H1 (cell line): ENCODE data around the gene OSBPL9. TPM values are rescaled to one million over a fixed set of nuclear protein-coding genes. Genes with fewer than 3 reads are reported as not detected.

Experiments
- CTCF ChIA-PET: fragments of 300-600 bp; sonication (Branson Sonifier 250); formaldehyde crosslinking; loops from one replicate; lab custom pipeline; 2021; ENCODE audit not compliant: partially characterized antibody; lab: Charles Lee
- POLR2A ChIA-PET: fragments of 300-600 bp; sonication (Branson Sonifier 250); formaldehyde crosslinking; loops from one replicate; lab custom pipeline; 2021; ENCODE audit warnings: inconsistent platforms; ENCODE audit not compliant: partially characterized antibody; lab: Charles Lee
- DNase-seq, 2 experiments: peaks; one replicate each; pipeline versions ENCODE4 v3.0.0 to v3.0.0-alpha.2; 2010 to 2022; ENCODE audit warnings: low spot score in 2 of 2, low read depth in 1 of 2, mixed read lengths in 1 of 2
- FAIRE-seq: peaks from 2 replicates; lab custom pipeline; 2011; peaks lifted over from hg19 to GRCh38; lab: Jason Lieb, UNC
- H2AFZ ChIP-seq: 2 replicates; pipeline ENCODE4 v1.8.1; 2012; ENCODE audit warnings: low read length, inconsistent platforms
- H2AK5ac ChIP-seq: 2 replicates; pipeline ENCODE4 v1.6.1; 2013; ENCODE audit warnings: low read depth, low read length
- H2BK120ac ChIP-seq: replicated peaks from 2 replicates; pipeline ENCODE3; 2013; ENCODE audit warnings: low read depth, low read length, inconsistent platforms
- H2BK12ac ChIP-seq: 2 replicates; pipeline ENCODE4 v1.6.1; 2013; ENCODE audit warnings: low read depth, low read length
- H2BK15ac ChIP-seq: 2 replicates; pipeline ENCODE4 v1.6.1; 2013; ENCODE audit warnings: low read length
- H2BK20ac ChIP-seq: 2 replicates; pipeline ENCODE4 v1.6.1; 2013; ENCODE audit warnings: low read length
- H2BK5ac ChIP-seq: 2 replicates; pipeline ENCODE4 v1.6.1; 2013; ENCODE audit warnings: low read depth, low read length
- H3K14ac ChIP-seq: 2 replicates; pipeline ENCODE4 v1.6.1; 2013; ENCODE audit warnings: inconsistent platforms; ENCODE audit not compliant: insufficient read length
- H3K18ac ChIP-seq: 2 replicates; pipeline ENCODE4 v1.6.1; 2013; ENCODE audit warnings: low read length; ENCODE audit errors: extremely low read depth
- H3K23ac ChIP-seq: 2 replicates; pipeline ENCODE4 v1.6.1; 2013; ENCODE audit warnings: inconsistent platforms; ENCODE audit not compliant: insufficient read length
- H3K23me2 ChIP-seq: 2 replicates; pipeline ENCODE4 v1.6.1; 2013; ENCODE audit warnings: low read depth, low read length
- H3K27ac ChIP-seq: 2 replicates; pipeline ENCODE4 v1.6.1; 2011; ENCODE audit warnings: low read depth, low read length, inconsistent platforms
- H3K27me3 ChIP-seq, 4 experiments: replicated peaks in 1 of 4; 1 replicate in 1 of 4; 2 replicates in 3 of 4; pipeline versions ENCODE4 v1.6.1 to v1.8.1; 2011 to 2013; ENCODE audit warnings: low read length in 3 of 4, mild to moderate bottlenecking in 3 of 4, inconsistent platforms in 2 of 4, mixed read lengths in 2 of 4, moderate library complexity in 1 of 4; ENCODE audit not compliant: control insufficient read depth in 3 of 4, insufficient read depth in 3 of 4; ENCODE audit errors: extremely low read depth in 1 of 4
- H3K36me3 ChIP-seq, 4 experiments: 2 replicates each; pipeline versions ENCODE4 v1.6.1 to v1.8.1; 2011 to 2013; ENCODE audit warnings: mild to moderate bottlenecking in 4 of 4, low read length in 3 of 4, moderate library complexity in 2 of 4, control low read depth in 1 of 4, inconsistent platforms in 1 of 4; ENCODE audit not compliant: insufficient read depth in 4 of 4, control insufficient read depth in 2 of 4
- H3K4ac ChIP-seq: replicated peaks from 2 replicates; pipeline ENCODE3; 2013; ENCODE audit warnings: low read length, low read depth, mixed read lengths, inconsistent platforms; ENCODE audit not compliant: insufficient read length
- H3K4me1 ChIP-seq, 4 experiments: replicated peaks in 1 of 4; 1 replicate in 1 of 4; 2 replicates in 3 of 4; pipeline versions ENCODE4 v1.6.1 to v1.8.1; 2011 to 2013; ENCODE audit warnings: low read length in 3 of 4, inconsistent platforms in 2 of 4, mixed read lengths in 1 of 4; ENCODE audit not compliant: insufficient read depth in 4 of 4, control insufficient read depth in 3 of 4
- H3K4me2 ChIP-seq, 2 experiments: 2 replicates each; pipeline versions ENCODE4 v1.6.1 to v1.8.1; 2011 to 2013; ENCODE audit warnings: low read depth in 2 of 2, low read length in 2 of 2, control low read depth in 1 of 2, inconsistent platforms in 1 of 2, mild to moderate bottlenecking in 1 of 2; ENCODE audit not compliant: insufficient read depth in 1 of 2
- H3K4me3 ChIP-seq, 4 experiments: fragments of 200-600, 300-600 bp in 1 of 4; sonication (generic), shearing (Covaris generic), sonication (Bioruptor Twin) in 1 of 4; 2 replicates each; pipeline versions ENCODE4 v1.5.1 to v1.8.1; 2011 to 2016; ENCODE audit warnings: low read length in 4 of 4, low read depth in 3 of 4, control low read depth in 2 of 4, inconsistent platforms in 2 of 4, mild to moderate bottlenecking in 2 of 4, mixed read lengths in 1 of 4, moderate library complexity in 1 of 4; ENCODE audit not compliant: insufficient read depth in 2 of 4; ENCODE audit errors: extremely low read depth in 1 of 4
- H3K56ac ChIP-seq: replicated peaks from 2 replicates; pipeline ENCODE3; 2013; ENCODE audit warnings: low read depth, mild to moderate bottlenecking, mixed read lengths, low read length, inconsistent platforms; ENCODE audit not compliant: insufficient read length
- H3K79me1 ChIP-seq: 2 replicates; pipeline ENCODE4 v1.6.1; 2013; ENCODE audit warnings: low read depth, low read length, control low read depth
- H3K79me2 ChIP-seq, 2 experiments: 2 replicates each; pipeline versions ENCODE4 v1.6.1 to v1.8.1; 2012 to 2013; ENCODE audit warnings: low read length in 2 of 2, mild to moderate bottlenecking in 2 of 2, inconsistent platforms in 1 of 2; ENCODE audit not compliant: insufficient read depth in 2 of 2, control insufficient read depth in 1 of 2
- H3K9ac ChIP-seq, 4 experiments: replicated peaks in 1 of 4; 1 replicate in 1 of 4; 2 replicates in 3 of 4; pipeline versions ENCODE4 v1.6.1 to v1.8.1; 2011 to 2013; ENCODE audit warnings: low read depth in 3 of 4, low read length in 3 of 4, control low read depth in 2 of 4, mild to moderate bottlenecking in 2 of 4, moderate library complexity in 2 of 4, inconsistent platforms in 1 of 4; ENCODE audit errors: extremely low read depth in 1 of 4
- H3K9me3 ChIP-seq, 2 experiments: 2 replicates each; pipeline versions ENCODE4 v1.6.1 to v1.8.1; 2012 to 2013; ENCODE audit warnings: mild to moderate bottlenecking in 2 of 2, moderate library complexity in 2 of 2, control low read depth in 1 of 2, inconsistent platforms in 1 of 2, low read depth in 1 of 2, low read length in 1 of 2, mixed read lengths in 1 of 2; ENCODE audit not compliant: insufficient read depth in 2 of 2
- H4K20me1 ChIP-seq, 2 experiments: replicated peaks in 1 of 2; 2 replicates each; pipeline versions ENCODE3 to v1.8.1; 2011 to 2013; ENCODE audit warnings: inconsistent platforms in 2 of 2, low read length in 2 of 2, mild to moderate bottlenecking in 1 of 2; ENCODE audit not compliant: insufficient read depth in 2 of 2, control insufficient read depth in 1 of 2
- H4K5ac ChIP-seq: 2 replicates; pipeline ENCODE4 v1.6.1; 2013; ENCODE audit warnings: low read length, low read depth, mixed read lengths, inconsistent platforms; ENCODE audit not compliant: insufficient read length
- H4K8ac ChIP-seq: 2 replicates; pipeline ENCODE4 v1.8.0; 2013; ENCODE audit warnings: mild to moderate bottlenecking, moderate library complexity, low read length, inconsistent platforms; ENCODE audit not compliant: insufficient read depth; ENCODE audit errors: extremely low read depth
- H4K91ac ChIP-seq: replicated peaks from 2 replicates; pipeline ENCODE3; 2013; ENCODE audit warnings: low read length, mixed read lengths, inconsistent platforms; ENCODE audit not compliant: insufficient read length
- WGBS, 2 experiments: shearing (Covaris generic) in 1 of 2; methylation state at CpG; one replicate each; pipeline versions ENCODE4 v1.1.6 to v1.1.7; 2013 to 2015; ENCODE audit warnings: low lambda C conversion rate in 2 of 2, mixed read lengths in 2 of 2, inconsistent platforms in 1 of 2, low coverage in 1 of 2, missing lambda C conversion rate in 1 of 2; ENCODE audit not compliant: insufficient replicate concordance in 2 of 2, insufficient coverage in 1 of 2, insufficient read length in 1 of 2; ENCODE audit errors: extremely low coverage in 1 of 2, missing lambda C conversion rate in 1 of 2; 5-methylcytosine and 5-hydroxymethylcytosine counted together
- polyA plus RNA-seq, 7 experiments: library from polyadenylated mRNA; depleted of rRNA in 3 of 7; stranded (reverse) in 5 of 7; unstranded in 2 of 7; fragments of >200 nt in 5 of 7; fragments of 200-250 nt in 2 of 7; gene quantifications; 1 replicate in 5 of 7; 2 replicates in 1 of 7; 4 replicates in 1 of 7; pipeline versions ENCODE4 v1.2.1 to v1.2.3, GENCODE V29; 2011 to 2013; ENCODE audit warnings: missing spikeins in 2 of 7, mixed read lengths in 2 of 7
- total RNA-seq: library from RNA; stranded (reverse); fragmentation: NEBNext Ultra II Directional; extraction: Animal tissue kit (Norgen Biotek cat#: 25700); gene quantifications from 2 replicates; pipeline ENCODE4 v1.2.1, GENCODE V29; 2021

The OSBPL9 gene
- total and polyA plus RNA-seq, 2 of the 8 experiments (the other 6 are each of a cell fraction or from before 2014, with no cell fraction given) = 58.2 to 71.6 TPM

- no peak overlapping the region for H3K18ac ChIP-seq
- H2BK120ac ChIP-seq = no peak overlapping the region
- DNase-seq (no peak), FAIRE-seq (no peak)
- no peaks in the 10 kb centered on the region for H3K27me3 ChIP-seq
- no peak overlapping the region for H3K27ac ChIP-seq
- no peak overlapping the region for H2AK5ac ChIP-seq
- H3K79me2 ChIP-seq = no peaks in the 10 kb centered on the region
- no peak overlapping the region for H4K91ac ChIP-seq
- no peak overlapping the region for H4K5ac ChIP-seq
- H4K8ac ChIP-seq = no peak overlapping the region
- H3K23ac ChIP-seq = no peak overlapping the region
- H3K9me3 ChIP-seq = no peaks in the 10 kb centered on the region
- WGBS, 2 experiments = 100% methylated on average over 2 of the region's 2 CpGs; no CpG with 5 or more reads in 1 of the 2 experiments
- no peak overlapping the region for H2BK12ac ChIP-seq
- H3K23me2 ChIP-seq = no peaks in the 10 kb centered on the region; the same call in 1 of the 2 replicates
- POLR2A ChIA-PET = no interaction called here
- H3K4ac ChIP-seq = no peak overlapping the region
- no peak overlapping the region for H3K14ac ChIP-seq
- H3K9ac ChIP-seq = no peak overlapping the region
- H2BK15ac ChIP-seq = no peak overlapping the region
- no peak overlapping the region for H2AFZ ChIP-seq
- no peaks in the 10 kb centered on the region for H3K79me1 ChIP-seq
- no peaks in the 10 kb centered on the region for H4K20me1 ChIP-seq
- H3K4me3 ChIP-seq = no peak overlapping the region
- no peak overlapping the region for H2BK5ac ChIP-seq
- CTCF ChIA-PET = interaction anchor here (0.6 to 1.6 kb wide), 2 partner anchors 82 to 102 kb away, joined by 4 to 5 read pairs; no protein-coding TSS in a partner anchor
- no peak overlapping the region for H3K56ac ChIP-seq
- H3K4me1 ChIP-seq = peaks cover 0 to 8% (median 0%) of the 10 kb centered on the region in 4 experiments; a peak in 2 of 7 replicates
- no peak overlapping the region for H2BK20ac ChIP-seq
- H3K4me2 ChIP-seq = no peak overlapping the region
- H3K36me3 ChIP-seq = no peaks in the 10 kb centered on the region
These were observed 49.6 kb downstream of the OSBPL9 start for GRCh38 chr1:51666478-51666877.
